A549 (cell line): Measurements from ENCODE around the gene NSUN3.

ENCODE experiments used
- BHLHE40 ChIP-seq: IDR thresholded peaks from 2 replicates; pipeline ENCODE4 v1.6.1; 2012; ENCODE audit warnings: low read depth, low read length, inconsistent platforms
- CTCF ChIP-seq: fragments of >200 bp; sonication (Bioruptor Twin); formaldehyde crosslinking; IDR thresholded peaks from 3 replicates; pipeline ENCODE4 v1.5.1; 2016
- EP300 ChIP-seq, 2 experiments: fragments of >200 bp; sonication (Bioruptor Twin); formaldehyde crosslinking; IDR thresholded peaks; 2 replicates in 1 of 2; 3 replicates in 1 of 2; pipeline ENCODE4 v1.6.1; 2016 to 2017
- ESRRA ChIP-seq: fragments of 150-350 bp; IDR thresholded peaks from 2 replicates; pipeline ENCODE4 v1.6.1; 2014; ENCODE audit warnings: mild to moderate bottlenecking, low read length, borderline replicate concordance
- FOSB ChIP-seq: fragments of 250-450 bp; sonication (Bioruptor Pico); IDR thresholded peaks from 2 replicates; pipeline ENCODE4 v1.5.0; 2020; ENCODE audit warnings: mild to moderate bottlenecking, moderate library complexity
- FOSL2 ChIP-seq, 2 experiments: fragments of 450-650 bp in 1 of 2; fragments of >200 bp in 1 of 2; sonication (Bioruptor Twin) in 1 of 2; formaldehyde crosslinking; IDR thresholded peaks; 2 replicates each; pipeline versions ENCODE4 v1.5.0 to v1.6.1; 2016 to 2020; ENCODE audit warnings: mild to moderate bottlenecking in 1 of 2, moderate library complexity in 1 of 2
- KDM1A ChIP-seq: fragments of 200-600 bp; sonication (generic); IDR thresholded peaks from 2 replicates; pipeline ENCODE4 v1.6.1; 2016; ENCODE audit warnings: low read depth, mild to moderate bottlenecking
- NPAS2 ChIP-seq: fragments of 250-450 bp; sonication (Bioruptor Pico); IDR thresholded peaks from 2 replicates; pipeline ENCODE4 v1.8.0; 2022; ENCODE audit warnings: mild to moderate bottlenecking, moderate library complexity, borderline replicate concordance
- POLR2A ChIP-seq: IDR thresholded peaks from 2 replicates; pipeline ENCODE4 v1.6.1; 2012; ENCODE audit warnings: mild to moderate bottlenecking, low read length
- RAD21 ChIP-seq, 2 experiments: fragments of >200 bp in 1 of 2; sonication (Bioruptor Twin) in 1 of 2; formaldehyde crosslinking in 1 of 2; IDR thresholded peaks in 1 of 2; conservative IDR thresholded peaks in 1 of 2; 2 replicates in 1 of 2; 3 replicates in 1 of 2; pipeline ENCODE4 v1.6.1; 2012 to 2018; ENCODE audit warnings: inconsistent platforms in 1 of 2
- REST ChIP-seq: fragments of 200-600 bp; sonication (generic); IDR thresholded peaks from 2 replicates; pipeline ENCODE4 v1.6.1; 2016; ENCODE audit warnings: antibody characterized with exemption, mild to moderate bottlenecking, moderate library complexity

DNA sequence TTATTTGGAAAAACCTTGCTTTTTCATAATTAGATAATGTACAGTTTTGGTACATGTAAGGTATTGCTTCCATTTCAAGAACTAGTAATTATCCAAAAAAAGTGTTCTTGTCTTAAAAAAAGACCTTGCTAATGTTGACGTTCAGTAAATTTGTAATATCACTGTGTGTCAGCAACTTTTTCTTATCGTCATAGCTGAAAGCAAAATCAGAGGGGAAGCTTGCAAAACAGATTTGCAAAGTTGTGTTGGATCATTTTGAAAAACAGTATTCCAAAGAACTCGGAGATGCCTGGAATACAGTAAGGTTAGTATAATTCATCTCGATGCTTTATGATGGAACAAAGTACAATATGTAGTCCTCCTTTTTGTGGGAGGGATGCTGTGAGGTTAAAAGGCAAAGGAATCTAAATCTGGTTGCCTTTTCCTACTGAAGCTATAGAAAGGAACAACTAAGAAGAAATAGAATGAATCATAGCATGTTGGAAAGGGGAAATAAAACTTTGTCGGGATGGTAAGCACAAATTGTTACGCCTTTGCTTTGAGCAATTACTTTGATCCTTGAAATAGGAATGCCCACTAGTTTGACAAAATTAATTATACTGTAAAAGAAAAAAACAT lies 1.5 kb downstream of the NSUN3 start:
- TF ChIP-seq RAD21 (conservative IDR thresholded peaks at IDR 0.05 in 1 of 2, IDR thresholded peaks at IDR 0.05 in 1 of 2) (no peak), EP300 (IDR thresholded peaks at IDR 0.05) (no peak), KDM1A (no peak), CTCF (no peak), REST (no peak), FOSL2 (IDR thresholded peaks at IDR 0.05) (no peak), FOSL2 (CRISPR knock-in tag; IDR thresholded peaks at IDR 0.05) (no peak), NPAS2 (no peak), POLR2A (no peak), FOSB (CRISPR knock-in tag) (no peak), ESRRA (no peak), BHLHE40 (no peak)
